ENCODE measurements around the gene KCP.

Gene KCP

DNA sequence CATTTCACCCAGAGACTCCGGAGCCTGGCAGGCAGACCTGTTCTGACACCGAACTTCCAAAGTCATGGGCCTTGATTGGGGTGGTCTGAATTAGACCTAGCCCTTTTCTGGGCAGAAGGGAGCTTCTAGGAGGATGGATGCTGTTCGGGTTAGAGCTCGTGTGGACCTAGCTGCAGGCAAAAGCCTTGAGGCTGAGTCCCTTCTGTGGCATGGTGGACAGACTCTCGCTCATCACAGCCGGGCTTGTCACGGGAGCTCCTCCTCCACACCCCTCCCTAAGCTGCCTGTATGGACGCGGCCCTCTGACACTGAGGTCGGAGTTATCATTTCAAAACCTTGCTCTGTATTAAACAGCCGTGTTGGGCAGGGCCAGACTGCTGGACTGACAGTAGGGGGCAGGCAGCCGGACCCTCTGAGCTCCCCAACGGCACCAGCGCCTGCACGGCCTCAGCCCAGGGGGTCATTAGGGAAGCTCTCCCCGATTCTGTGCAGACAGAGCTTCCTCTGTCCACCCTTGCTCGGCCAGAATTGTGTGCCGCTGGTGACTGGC is 29.4 kb upstream of the KCP start:
- H3F3A ChIP-seq (ENCODE audit: insufficient read depth, low read length) = peaks cover 47% of the 10 kb centered on the region
- H3K4me2 ChIP-seq (ENCODE audit: low read depth, low read length) = peak overlapping the region; percentile 97
- no peaks in the 10 kb centered on the region for H4K20me1 ChIP-seq (ENCODE audit: insufficient read depth, low read length)
- peak overlapping the region; percentile 42 for H2AFZ ChIP-seq (ENCODE audit: low read length)
- H3K36me3 ChIP-seq (replicated peaks; ENCODE audit: insufficient read depth, low read length) = no peaks in the 10 kb centered on the region
- no peaks in the 10 kb centered on the region for H3K9me2 ChIP-seq (replicated peaks; ENCODE audit: insufficient read depth, low read length)
- peaks cover 37% of the 10 kb centered on the region for H3K4me1 ChIP-seq (ENCODE audit: low read length)
- H3K9me3 ChIP-seq (replicated peaks; ENCODE audit: insufficient read depth, low read length) = no peaks in the 10 kb centered on the region
- H3K9ac ChIP-seq (ENCODE audit: low read length) = peak overlapping the region; percentile 68
- H3K79me2 ChIP-seq (ENCODE audit: low read length) = peaks cover 54% of the 10 kb centered on the region
- H3K4me3 ChIP-seq (ENCODE audit: low read length) = peak overlapping the region; percentile 62
- TF ChIP-seq CTCF (IDR thresholded peaks at IDR 0.05; ENCODE audit: low read length) (peak; percentile 46), EZH2phosphoT487 (IDR thresholded peaks at IDR 0.05; ENCODE audit: low read length) (no peak), EZH2 (optimal IDR thresholded peaks at IDR 0.05; ENCODE audit: low read depth, low read length) (no peak)
- peak overlapping the region; percentile 90 for H3K27ac ChIP-seq (ENCODE audit: low read length)
- H3K27me3 ChIP-seq (replicated peaks; ENCODE audit: insufficient read depth, low read length) = no peaks in the 10 kb centered on the region
- peak; percentile 78 for DNase-seq

- Histone ChIP-seq H4K20me1 (ENCODE audit: insufficient read depth, low read length) (no peaks in the 10 kb centered on the region), H3K27ac (ENCODE audit: low read length) (peak overlapping the region; percentile 90), H3K27me3 (replicated peaks; ENCODE audit: insufficient read depth, low read length) (no peaks in the 10 kb centered on the region), H3K79me2 (ENCODE audit: low read length) (peaks cover 47% of the 10 kb centered on the region), H2AFZ (ENCODE audit: low read length) (peak overlapping the region; percentile 42; the same call in 1 of the 2 replicates), H3K36me3 (replicated peaks; ENCODE audit: insufficient read depth, low read length) (no peaks in the 10 kb centered on the region), H3K9ac (ENCODE audit: low read length) (peak overlapping the region; percentile 68), H3K4me2 (ENCODE audit: low read depth, low read length) (peak overlapping the region; percentile 97), H3K4me3 (ENCODE audit: low read length) (peak overlapping the region; percentile 62), H3K4me1 (ENCODE audit: low read length) (peaks cover 40% of the 10 kb centered on the region), H3F3A (ENCODE audit: insufficient read depth, low read length) (peaks cover 47% of the 10 kb centered on the region), H3K9me2 (replicated peaks; ENCODE audit: insufficient read depth, low read length) (no peaks in the 10 kb centered on the region), H3K9me3 (replicated peaks; ENCODE audit: insufficient read depth, low read length) (no peaks in the 10 kb centered on the region)
- peak; percentile 54 for DNase-seq
- TF ChIP-seq EZH2 (optimal IDR thresholded peaks at IDR 0.05; ENCODE audit: low read depth, low read length) = no peak
- TF ChIP-seq EZH2phosphoT487 (IDR thresholded peaks at IDR 0.05; ENCODE audit: low read length) = no peak
- no peak for TF ChIP-seq CTCF (IDR thresholded peaks at IDR 0.05; ENCODE audit: low read length)
Measured at GRCh38 chr7:128939075-128939860, 28.8 kb upstream of the KCP start.

DNA sequence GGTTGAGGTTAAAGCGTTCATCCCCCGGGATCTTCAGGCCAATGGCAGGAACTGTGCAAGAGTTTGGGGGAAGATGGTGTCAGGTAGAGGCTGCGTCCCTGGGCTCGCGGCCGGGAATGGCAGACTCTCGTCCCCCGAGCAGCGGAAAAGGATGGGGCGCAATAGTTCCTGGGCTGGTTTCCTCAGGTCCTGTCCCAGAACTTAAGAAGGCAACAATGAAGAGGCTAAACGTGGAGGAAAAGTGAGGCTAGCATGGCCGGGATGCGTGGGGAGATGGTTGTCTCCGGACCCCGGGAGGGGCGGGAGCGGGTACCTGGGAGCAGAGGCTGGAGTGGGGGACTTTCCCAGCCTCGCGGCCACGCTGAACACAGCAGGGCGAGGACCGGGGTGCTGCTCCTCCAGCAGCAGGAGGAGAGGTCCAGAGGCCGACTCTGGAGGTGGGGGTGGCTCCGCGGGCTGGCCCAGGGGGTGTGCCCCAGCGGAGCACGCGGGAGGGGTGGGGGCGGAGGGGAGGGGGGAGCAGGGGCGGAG is 28.1 kb upstream of the KCP start:
- H3K79me2 ChIP-seq (ENCODE audit: low read length) = peaks cover 43% of the 10 kb centered on the region
- H3K27me3 ChIP-seq (replicated peaks; ENCODE audit: insufficient read depth, low read length) = no peaks in the 10 kb centered on the region

More for the DNA sequence above, 28.1 kb upstream of the KCP start:
- peak overlapping the region; percentile 68 for H3K4me3 ChIP-seq (ENCODE audit: low read length)
- peak overlapping the region; percentile 87 for H3K9ac ChIP-seq (ENCODE audit: low read length)
- H3K27ac ChIP-seq (ENCODE audit: low read length) = peak overlapping the region; percentile 90; the same call in 1 of the 2 replicates
- peak; percentile 62 for DNase-seq
- H3K9me2 ChIP-seq (replicated peaks; ENCODE audit: insufficient read depth, low read length) = no peaks in the 10 kb centered on the region
- H3K4me2 ChIP-seq (ENCODE audit: low read depth, low read length) = peak overlapping the region; percentile 88
- H3K9me3 ChIP-seq (replicated peaks; ENCODE audit: insufficient read depth, low read length) = no peaks in the 10 kb centered on the region
- H2AFZ ChIP-seq (ENCODE audit: low read length) = peak overlapping the region; percentile 8
- H3F3A ChIP-seq (ENCODE audit: insufficient read depth, low read length) = peaks cover 47% of the 10 kb centered on the region
- no peaks in the 10 kb centered on the region for H3K36me3 ChIP-seq (replicated peaks; ENCODE audit: insufficient read depth, low read length)
- peaks cover 43% of the 10 kb centered on the region for H3K4me1 ChIP-seq (ENCODE audit: low read length)
- TF ChIP-seq EZH2 (optimal IDR thresholded peaks at IDR 0.05; ENCODE audit: low read depth, low read length) (no peak), CTCF (IDR thresholded peaks at IDR 0.05; ENCODE audit: low read length) (no peak), EZH2phosphoT487 (IDR thresholded peaks at IDR 0.05; ENCODE audit: low read length) (no peak)
- H4K20me1 ChIP-seq (ENCODE audit: insufficient read depth, low read length) = no peaks in the 10 kb centered on the region

Measured in MM.1S (cell line).